GM21723 (cell line): ENCODE results near the gene CBR1.

ENCODE experiments used
- ATAC-seq: cut with Tn5 transposase; IDR thresholded peaks from one replicate; pipeline ENCODE4 v1.9.1; 2021; ENCODE audit warnings: mild to moderate bottlenecking, moderate library complexity; ENCODE audit not compliant: unreplicated experiment

The CBR1 gene

GRCh38 chr21:36069713-36070583, at the start of gene CBR1:
TSS of gene CBR1 (plus strand) at chr21:36070024. CDS start at chr21:36070116, 92 bp downstream.
- peak; percentile 94 for ATAC-seq

- peak; percentile 92 for ATAC-seq
These were observed 48.5 kb upstream of the CBR1 start for GRCh38 chr21:36021251-36021837.

- ATAC-seq = no peak
These were observed 47.3 kb upstream of the CBR1 start for GRCh38 chr21:36022427-36023091.

- no peak for ATAC-seq
These were observed 46.7 kb upstream of the CBR1 start for GRCh38 chr21:36023092-36023480.

- ATAC-seq = no peak
These were observed 45.0 kb upstream of the CBR1 start for GRCh38 chr21:36024782-36025181.

GRCh38 chr21:36027347-36027746, 42.5 kb upstream of the CBR1 start:
- ATAC-seq = no peak

GRCh38 chr21:36028127-36029069, 41.4 kb upstream of the CBR1 start:
- ATAC-seq = peak; percentile 79

GRCh38 chr21:36029309-36029708, 40.5 kb upstream of the CBR1 start:
- no peak for ATAC-seq

- no peak for ATAC-seq
These were observed 39.1 kb upstream of the CBR1 start for GRCh38 chr21:36030581-36031189.

- ATAC-seq = no peak
These were observed 37.0 kb upstream of the CBR1 start for GRCh38 chr21:36032647-36033406.

GRCh38 chr21:36034211-36034913, 35.5 kb upstream of the CBR1 start:
- ATAC-seq = no peak

- ATAC-seq = no peak
These were observed 34.4 kb upstream of the CBR1 start for GRCh38 chr21:36035381-36035791.

GRCh38 chr21:36038701-36039497, 30.9 kb upstream of the CBR1 start:
- no peak for ATAC-seq

GRCh38 chr21:36039861-36040260, 30.0 kb upstream of the CBR1 start:
- no peak for ATAC-seq

- no peak for ATAC-seq
These were observed 29.4 kb upstream of the CBR1 start for GRCh38 chr21:36040389-36040788.

- no peak for ATAC-seq
These were observed 27.9 kb upstream of the CBR1 start for GRCh38 chr21:36041910-36042309.

- ATAC-seq = no peak
These were observed 25.8 kb upstream of the CBR1 start for GRCh38 chr21:36044056-36044455.

GRCh38 chr21:36045993-36046392, 23.8 kb upstream of the CBR1 start:
- no peak for ATAC-seq
